Measurements from ENCODE around the gene CPPED1.

The CPPED1 gene

GRCh38 chr16:12682432-12683165, 121.1 kb downstream of the CPPED1 start:
- DNase-seq (ENCODE audit: low read depth, low spot score): no peak

GRCh38 chr16:12681653-12682052, 122.0 kb downstream of the CPPED1 start:
- no peak for DNase-seq (ENCODE audit: low read depth, low spot score)

GRCh38 chr16:12680531-12680930, 123.2 kb downstream of the CPPED1 start:
- no peak for DNase-seq (ENCODE audit: low read depth, low spot score)

- DNase-seq (ENCODE audit: low read depth, low spot score): no peak
These were observed 123.9 kb downstream of the CPPED1 start for GRCh38 chr16:12679660-12680272.

- no peak for DNase-seq (ENCODE audit: low read depth, low spot score)
These were observed 124.7 kb downstream of the CPPED1 start for GRCh38 chr16:12678983-12679382.

GRCh38 chr16:12677502-12677901, 126.2 kb downstream of the CPPED1 start:
- no peak for DNase-seq (ENCODE audit: low read depth, low spot score)

- no peak for DNase-seq (ENCODE audit: low read depth, low spot score)
These were observed 127.8 kb downstream of the CPPED1 start for GRCh38 chr16:12675852-12676251.

- no peak for DNase-seq (ENCODE audit: low read depth, low spot score)
These were observed 128.6 kb downstream of the CPPED1 start for GRCh38 chr16:12675046-12675445.

- DNase-seq (ENCODE audit: low read depth, low spot score): no peak
These were observed 129.2 kb downstream of the CPPED1 start for GRCh38 chr16:12674524-12674923.

- DNase-seq (ENCODE audit: low read depth, low spot score): no peak
These were observed 129.6 kb downstream of the CPPED1 start for GRCh38 chr16:12674071-12674470.

- DNase-seq (ENCODE audit: low read depth, low spot score): no peak
These were observed 130.2 kb downstream of the CPPED1 start for GRCh38 chr16:12673466-12673865.

- no peak for DNase-seq (ENCODE audit: low read depth, low spot score)
These were observed 130.7 kb downstream of the CPPED1 start for GRCh38 chr16:12672986-12673385.

GRCh38 chr16:12669908-12670307, 133.8 kb downstream of the CPPED1 start:
- DNase-seq (ENCODE audit: low read depth, low spot score): no peak

- DNase-seq (ENCODE audit: low read depth, low spot score): no peak
These were observed 135.8 kb downstream of the CPPED1 start for GRCh38 chr16:12667909-12668308.

GRCh38 chr16:12664164-12664733, 139.4 kb downstream of the CPPED1 start:
- no peak for DNase-seq (ENCODE audit: low read depth, low spot score)

- DNase-seq (ENCODE audit: low read depth, low spot score): no peak
These were observed 142.0 kb downstream of the CPPED1 start for GRCh38 chr16:12661656-12662172.

- no peak for DNase-seq (ENCODE audit: low read depth, low spot score)
These were observed 143.8 kb downstream of the CPPED1 start for GRCh38 chr16:12659871-12660270.

GRCh38 chr16:12658506-12658905, 145.2 kb downstream of the CPPED1 start:
- no peak for DNase-seq (ENCODE audit: low read depth, low spot score)

GRCh38 chr16:12655537-12655936, 148.2 kb downstream of the CPPED1 start:
- DNase-seq (ENCODE audit: low read depth, low spot score): no peak

GRCh38 chr16:12653820-12654392, 149.8 kb downstream of the CPPED1 start:
- DNase-seq (ENCODE audit: low read depth, low spot score): no peak

GRCh38 chr16:12652924-12653323, 150.8 kb downstream of the CPPED1 start:
- no peak for DNase-seq (ENCODE audit: low read depth, low spot score)

- no peak for DNase-seq (ENCODE audit: low read depth, low spot score)
These were observed 151.7 kb downstream of the CPPED1 start for GRCh38 chr16:12651765-12652512.
